GM18868 (cell line): Measurements from ENCODE around the gene KCNMA1.
A peak's percentile ranks its signal among the peaks of the same experiment; 100 is the strongest.

ENCODE experiments used
- ATAC-seq: cut with Tn5 transposase; IDR thresholded peaks from one replicate; pipeline ENCODE4 v1.9.1; 2021; ENCODE audit warnings: mild to moderate bottlenecking, moderate library complexity; ENCODE audit not compliant: unreplicated experiment

Gene KCNMA1

GRCh38 chr10:77428691-77429395 is 208.8 kb downstream of the KCNMA1 start:
- no peak for ATAC-seq

- no peak for ATAC-seq
These were observed 213.4 kb downstream of the KCNMA1 start for GRCh38 chr10:77424257-77424656.

DNA sequence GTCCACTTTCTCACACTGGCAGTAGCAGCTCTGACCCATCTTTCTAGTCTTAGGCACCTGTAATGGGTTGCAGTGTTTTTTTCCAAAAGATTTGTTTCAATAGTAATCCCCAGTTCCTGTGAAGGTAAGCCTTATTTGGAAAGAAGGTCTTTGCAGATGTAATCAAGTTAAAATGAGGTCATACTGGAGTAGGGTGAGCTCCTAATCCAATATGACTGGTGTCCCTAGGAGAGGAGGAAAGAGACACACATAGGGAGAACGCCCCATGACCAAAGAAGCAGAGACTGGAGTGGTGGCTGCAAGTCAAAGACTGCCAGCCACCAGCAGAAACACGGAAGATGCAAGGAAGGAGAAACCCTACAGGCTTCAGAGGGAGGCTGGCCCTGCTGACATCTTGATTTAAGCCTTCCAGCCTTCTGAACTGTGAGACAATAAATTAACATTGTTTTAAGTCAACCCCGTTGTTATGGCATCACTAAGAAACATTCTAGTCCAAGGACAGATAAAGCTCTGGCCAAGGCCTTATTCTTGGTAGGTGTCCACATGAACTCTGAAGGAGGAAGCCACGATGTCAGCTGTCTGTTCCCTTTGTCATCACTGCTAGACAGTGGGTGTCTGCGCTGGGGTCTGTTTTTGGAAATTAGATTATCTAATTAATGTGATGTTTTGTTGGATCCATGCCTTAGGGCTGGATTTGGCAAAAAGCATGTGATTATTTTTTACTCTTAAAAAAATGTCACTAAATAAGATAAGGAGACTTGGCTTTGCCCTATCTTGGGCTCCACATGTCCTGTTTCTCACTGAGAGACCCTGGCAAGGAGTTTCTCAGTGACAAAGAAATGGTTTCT is 214.9 kb downstream of the KCNMA1 start:
- ATAC-seq, result no peak

GRCh38 chr10:77421591-77421990 is 216.0 kb downstream of the KCNMA1 start:
- no peak for ATAC-seq

- ATAC-seq, result no peak
These were observed 216.6 kb downstream of the KCNMA1 start for GRCh38 chr10:77420947-77421523.

DNA sequence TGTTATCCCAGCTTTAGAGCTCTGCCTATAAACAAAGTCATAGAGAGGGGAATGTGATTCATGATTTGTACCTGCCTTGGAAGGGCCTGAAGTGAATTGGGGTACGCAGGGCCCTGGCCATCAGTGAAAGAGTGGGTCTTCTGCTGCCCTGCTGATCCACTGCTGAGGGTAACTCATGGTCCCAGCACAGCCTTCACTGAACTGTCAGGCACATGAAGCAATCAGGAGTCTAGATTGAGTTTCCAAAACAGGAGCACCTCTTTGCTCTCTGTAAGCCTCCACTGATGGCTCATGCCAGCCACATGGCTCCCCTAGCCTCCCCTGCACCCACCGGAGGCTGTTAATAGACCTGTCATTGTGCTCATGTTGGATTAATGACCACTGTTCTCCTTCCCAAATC is 217.6 kb downstream of the KCNMA1 start:
- no peak for ATAC-seq

DNA sequence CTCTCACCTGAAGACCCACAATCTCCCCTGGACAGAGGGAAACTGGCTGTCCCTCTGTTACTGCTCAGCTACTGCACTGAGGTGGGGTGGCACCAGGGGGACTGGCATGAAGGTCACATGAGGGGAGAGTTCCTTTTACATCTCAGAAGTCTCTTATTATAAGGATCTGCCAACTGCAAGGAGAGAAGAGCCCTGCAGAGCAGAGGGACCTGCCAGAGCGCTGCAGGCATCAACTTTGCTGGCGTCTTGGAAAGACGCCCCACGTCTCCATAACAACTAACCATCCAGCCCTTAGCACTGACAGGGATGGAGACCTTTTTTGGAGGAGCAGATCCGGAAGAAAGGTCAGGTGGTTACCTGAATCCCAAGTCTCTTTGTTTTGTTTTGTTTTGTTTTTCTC is 218.6 kb downstream of the KCNMA1 start:
- no peak for ATAC-seq

- no peak for ATAC-seq
These were observed 219.6 kb downstream of the KCNMA1 start for GRCh38 chr10:77417806-77418640.

- no peak for ATAC-seq
These were observed 220.2 kb downstream of the KCNMA1 start for GRCh38 chr10:77417359-77417758.

DNA sequence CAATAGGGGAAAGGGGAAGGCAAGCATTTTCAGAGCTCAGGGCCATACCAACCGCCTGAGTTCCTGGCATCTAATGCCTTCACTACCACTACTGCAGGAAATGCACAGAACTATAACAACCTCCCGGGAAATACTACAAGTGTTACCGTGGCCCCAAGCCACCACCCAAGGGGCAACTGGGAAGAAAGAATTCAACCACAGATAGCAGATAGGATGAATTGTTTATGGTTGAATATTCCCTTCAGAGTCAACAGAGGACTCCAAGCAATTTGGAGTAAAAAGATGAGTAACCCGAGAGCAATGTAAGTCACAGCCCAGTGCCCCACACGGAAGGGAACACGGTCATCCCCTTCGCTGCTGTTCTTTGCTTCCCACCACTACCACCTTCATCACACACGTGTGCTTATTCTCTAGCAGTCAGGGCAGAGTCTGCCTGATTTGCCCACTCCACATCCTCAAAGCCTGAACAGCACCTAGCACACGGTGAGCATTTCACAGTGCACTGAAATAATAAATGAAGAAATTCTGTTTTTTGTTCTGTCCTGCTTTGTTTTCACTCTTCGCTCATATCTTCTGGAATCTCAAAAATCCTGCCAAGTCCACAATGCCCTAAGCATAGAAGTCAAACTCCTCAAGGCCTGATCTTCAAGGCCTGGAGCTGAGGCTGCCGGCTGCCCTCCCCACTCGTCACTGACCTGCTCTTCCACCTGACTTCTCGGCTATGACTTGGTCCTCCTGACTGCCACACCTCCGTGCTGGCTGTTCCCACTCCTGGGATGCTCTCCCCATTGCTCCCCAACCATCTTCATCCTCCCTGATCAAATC is 221.1 kb downstream of the KCNMA1 start:
- no peak for ATAC-seq

GRCh38 chr10:77415313-77415960 is 222.2 kb downstream of the KCNMA1 start:
- ATAC-seq, result no peak

- no peak for ATAC-seq
These were observed 224.4 kb downstream of the KCNMA1 start for GRCh38 chr10:77413231-77413630.

GRCh38 chr10:77412573-77413133 is 225.0 kb downstream of the KCNMA1 start:
- ATAC-seq, result peak; percentile 69

DNA sequence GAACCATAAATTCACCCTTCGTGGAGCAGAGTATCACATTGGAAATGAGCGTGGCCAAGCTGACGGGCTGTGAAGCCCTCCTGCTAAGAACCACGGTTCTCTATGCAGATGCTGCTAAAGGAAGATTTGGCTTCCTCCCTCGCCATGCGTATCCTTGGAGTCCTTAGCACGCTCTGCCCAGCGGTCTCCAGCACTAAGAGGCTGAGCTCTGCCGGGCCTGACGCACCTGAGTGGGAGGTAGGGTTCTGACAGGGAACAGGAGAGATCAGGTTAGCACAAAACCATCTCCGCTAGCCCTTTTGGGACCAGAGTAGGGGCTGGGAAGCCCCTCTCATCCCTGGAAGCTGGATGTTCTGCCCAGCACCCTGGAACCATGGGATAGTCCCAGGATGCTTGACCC is 225.8 kb downstream of the KCNMA1 start:
- no peak for ATAC-seq

DNA sequence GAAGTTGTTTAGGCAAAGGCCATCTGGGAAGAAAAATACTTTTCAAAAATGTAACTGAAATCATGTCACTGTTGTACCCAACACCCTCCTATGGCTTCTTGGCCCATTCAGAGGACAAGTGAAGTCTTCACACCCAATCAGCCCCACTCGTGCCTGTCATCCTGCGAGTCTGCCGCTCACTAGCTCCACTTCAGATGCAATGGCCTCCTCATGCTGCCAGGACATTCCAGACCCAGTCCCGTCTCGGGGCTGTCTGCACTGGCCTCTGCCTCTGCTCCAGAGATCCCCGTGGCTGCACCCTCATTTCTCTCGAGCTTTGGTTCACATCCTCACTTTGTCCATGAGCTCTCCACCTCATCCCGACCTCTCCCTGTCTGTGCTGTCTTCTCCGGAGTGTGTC is 227.1 kb downstream of the KCNMA1 start:
- no peak for ATAC-seq

DNA sequence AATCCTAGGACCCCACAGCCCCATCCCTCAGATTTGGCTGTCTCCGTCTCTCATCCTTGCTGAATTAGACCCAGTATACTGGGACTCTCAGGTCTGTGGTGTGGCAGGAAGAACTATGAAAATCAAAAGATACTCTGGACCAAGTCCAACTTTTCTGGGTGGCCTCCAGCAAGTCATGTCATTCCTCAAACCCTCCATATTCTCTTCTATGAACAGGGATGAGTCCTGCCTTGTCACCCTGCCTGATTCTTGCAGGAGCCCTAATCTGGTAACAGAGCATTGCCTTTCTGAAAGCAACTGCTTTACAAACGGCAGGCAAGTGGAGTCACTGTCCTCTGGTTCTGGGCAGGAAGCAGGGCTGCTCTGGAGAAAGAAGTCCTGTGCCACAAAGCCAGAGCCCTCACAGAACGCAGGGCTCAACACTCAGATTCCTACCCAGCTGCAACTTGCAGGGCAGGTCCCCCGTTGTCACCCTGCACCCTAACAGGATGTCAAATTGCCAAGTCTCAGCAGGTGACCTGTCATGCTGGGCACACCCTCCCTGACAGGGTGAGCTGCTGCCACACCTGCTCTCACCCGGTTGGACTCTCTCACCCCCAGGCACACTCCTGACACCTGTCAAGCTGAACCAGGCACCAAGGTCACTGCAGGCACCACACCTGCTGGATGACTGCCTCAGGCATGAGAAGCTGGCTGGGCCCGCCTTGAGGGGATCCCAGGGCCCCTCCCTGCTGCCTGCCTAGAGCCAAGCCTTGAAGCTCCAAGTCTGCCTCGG is 227.7 kb downstream of the KCNMA1 start:
- no peak for ATAC-seq

DNA sequence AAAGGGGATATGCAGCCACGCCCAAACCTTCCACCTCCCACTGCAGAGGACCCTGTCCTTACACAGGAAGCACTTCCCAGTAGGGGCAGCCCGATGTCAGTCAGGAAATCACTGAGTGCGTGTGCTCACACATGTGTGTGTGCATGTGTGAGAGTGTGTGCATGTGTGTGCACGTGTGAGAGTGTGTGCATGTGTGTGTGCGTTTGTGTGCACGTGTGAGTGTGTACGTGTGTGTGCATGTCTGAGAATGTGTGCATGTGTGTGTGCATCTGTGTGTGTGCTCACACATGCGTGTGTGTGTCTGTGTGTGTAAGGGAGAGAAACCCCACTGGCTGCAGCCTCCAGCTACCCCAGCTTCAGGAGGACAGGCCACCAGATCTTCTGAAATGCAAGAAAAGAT is 229.3 kb downstream of the KCNMA1 start:
- no peak for ATAC-seq

GRCh38 chr10:77406764-77407430 is 230.7 kb downstream of the KCNMA1 start:
- ATAC-seq, result no peak
